WTC11 (cell line): ENCODE measurements around the gene ESCO1. TPM values are rescaled to one million over a fixed set of nuclear protein-coding genes. Genes with fewer than 3 reads are reported as not detected.

Experiments
- ATAC-seq: fragments of 200-7000 bp; cut with Tn5 transposase; 2 replicates; pipeline ENCODE4 v1.10.0; 2021; ENCODE audit warnings: mild to moderate bottlenecking, moderate library complexity
- CTCF ChIA-PET: fragments of 300-600 bp; sonication (Branson Sonifier 250); formaldehyde crosslinking; loops from one replicate; lab custom pipeline; 2021; ENCODE audit warnings: antibody characterized with exemption; lab: Charles Lee
- POLR2A ChIA-PET: fragments of 350-600 bp; sonication (Branson Sonifier 250); formaldehyde crosslinking; loops from one replicate; lab custom pipeline; 2021; ENCODE audit warnings: antibody characterized with exemption; lab: Charles Lee
- DNase-seq: peaks from one replicate; pipeline ENCODE4 v3.0.0; 2021; ENCODE audit warnings: low spot score
- H3K27ac Mint-ChIP-seq: 2 replicates; pipeline ENCODE4 v1.8.0; 2021; ENCODE audit warnings: mixed read lengths
- H3K27me3 Mint-ChIP-seq: 2 replicates; pipeline ENCODE4 v1.8.0; 2021; ENCODE audit warnings: low read depth, mild to moderate bottlenecking, moderate library complexity, mixed read lengths
- H3K36me3 Mint-ChIP-seq: 2 replicates; pipeline ENCODE4 v1.8.0; 2021; ENCODE audit warnings: mixed read lengths
- H3K4me1 Mint-ChIP-seq: 2 replicates; pipeline ENCODE4 v1.8.0; 2022; ENCODE audit warnings: mixed read lengths
- H3K4me3 Mint-ChIP-seq: 2 replicates; pipeline ENCODE4 v1.8.0; 2021; ENCODE audit warnings: mild to moderate bottlenecking, moderate library complexity, mixed read lengths
- H3K9me3 Mint-ChIP-seq: 2 replicates; pipeline ENCODE4 v1.8.0; 2021; ENCODE audit warnings: mixed read lengths
- CBFB ChIP-seq: sonication (generic); formaldehyde crosslinking; IDR thresholded peaks from 2 replicates; pipeline ENCODE4 v1.8.1; 2022; ENCODE audit warnings: mild to moderate bottlenecking, low read depth, missing genetic modification reagents
- FOXP1 ChIP-seq: sonication (generic); formaldehyde crosslinking; IDR thresholded peaks from 2 replicates; pipeline ENCODE4 v1.8.0; 2022; ENCODE audit warnings: missing genetic modification reagents, mild to moderate bottlenecking, moderate library complexity, borderline replicate concordance
- HMGA2 ChIP-seq: fragments of 250-450 bp; sonication (Bioruptor Pico); IDR thresholded peaks from 2 replicates; pipeline ENCODE4 v1.4.0; 2021; ENCODE audit warnings: mild to moderate bottlenecking, moderate library complexity
- IRF2 ChIP-seq: sonication (generic); formaldehyde crosslinking; IDR thresholded peaks from 2 replicates; pipeline ENCODE4 v1.8.0; 2022; ENCODE audit warnings: low read depth, missing genetic modification reagents, borderline replicate concordance
- MXD4 ChIP-seq: fragments of 250-450 bp; sonication (Bioruptor Pico); IDR thresholded peaks from 2 replicates; pipeline ENCODE4 v1.8.0; 2021; ENCODE audit warnings: mild to moderate bottlenecking, moderate library complexity, borderline replicate concordance
- MYBL2 ChIP-seq: sonication (generic); formaldehyde crosslinking; IDR thresholded peaks from 2 replicates; pipeline ENCODE4 v1.8.1; 2023; ENCODE audit warnings: mild to moderate bottlenecking, moderate library complexity, missing genetic modification reagents
- NFE2L1 ChIP-seq: sonication (generic); formaldehyde crosslinking; IDR thresholded peaks from 2 replicates; pipeline ENCODE4 v1.8.1; 2023; ENCODE audit warnings: missing genetic modification reagents
- NR2C2 ChIP-seq: sonication (generic); formaldehyde crosslinking; IDR thresholded peaks from 2 replicates; pipeline ENCODE4 v1.8.0; 2022; ENCODE audit warnings: mild to moderate bottlenecking, missing genetic modification reagents
- NR3C1 ChIP-seq: sonication (generic); formaldehyde crosslinking; conservative IDR thresholded peaks from 2 replicates; pipeline ENCODE4 v1.8.1; 2023; ENCODE audit warnings: low read depth, mild to moderate bottlenecking, missing genetic modification reagents
- RELA ChIP-seq: sonication (generic); formaldehyde crosslinking; IDR thresholded peaks from 2 replicates; pipeline ENCODE4 v1.8.1; 2022; ENCODE audit warnings: missing genetic modification reagents, mild to moderate bottlenecking, borderline replicate concordance
- SOX15 ChIP-seq: fragments of 250-450 bp; sonication (Bioruptor Pico); IDR thresholded peaks from 2 replicates; pipeline ENCODE4 v1.9.0; 2021; ENCODE audit warnings: mild to moderate bottlenecking
- ZNF263 ChIP-seq: sonication (generic); formaldehyde crosslinking; IDR thresholded peaks from 2 replicates; pipeline ENCODE4 v1.8.1; 2022; ENCODE audit warnings: low read depth, mild to moderate bottlenecking, moderate library complexity, missing genetic modification reagents
- total RNA-seq: library from RNA; stranded (reverse); gene quantifications from 3 replicates; pipeline ENCODE4 v1.2.3, GENCODE V29; 2021
- TF ChIP-seq, protein P1 (sequence below): fragments of 250-450 bp; sonication (Bioruptor Pico); IDR thresholded peaks from 2 replicates; pipeline ENCODE4 v1.9.0; 2021; ENCODE audit warnings: moderate library complexity, mild to moderate bottlenecking, inconsistent platforms, borderline replicate concordance
- TF ChIP-seq, protein P2 (sequence below): sonication (generic); formaldehyde crosslinking; IDR thresholded peaks from 2 replicates; pipeline ENCODE4 v1.8.1; 2023; ENCODE audit warnings: mild to moderate bottlenecking, missing genetic modification reagents, moderate library complexity
- TF ChIP-seq, protein P3 (sequence below): sonication (generic); formaldehyde crosslinking; IDR thresholded peaks from 2 replicates; pipeline ENCODE4 v1.8.1; 2023; ENCODE audit warnings: mild to moderate bottlenecking, moderate library complexity, missing genetic modification reagents
- TF ChIP-seq, protein P4 (sequence below): sonication (generic); formaldehyde crosslinking; IDR thresholded peaks from 2 replicates; pipeline ENCODE4 v1.8.1; 2023; ENCODE audit warnings: mild to moderate bottlenecking, missing genetic modification reagents
- TF ChIP-seq, protein P5 (sequence below): sonication (generic); formaldehyde crosslinking; IDR thresholded peaks from 2 replicates; pipeline ENCODE4 v1.8.1; 2022; ENCODE audit warnings: low read depth, missing genetic modification reagents, borderline replicate concordance
- TF ChIP-seq, protein P6 (sequence below): sonication (generic); formaldehyde crosslinking; IDR thresholded peaks from 2 replicates; pipeline ENCODE4 v1.8.1; 2022; ENCODE audit warnings: mild to moderate bottlenecking, missing genetic modification reagents, moderate library complexity, borderline replicate concordance
- TF ChIP-seq, protein P7 (sequence below): sonication (generic); formaldehyde crosslinking; IDR thresholded peaks from 2 replicates; pipeline ENCODE4 v1.8.1; 2022; ENCODE audit warnings: mild to moderate bottlenecking, moderate library complexity, missing genetic modification reagents
- TF ChIP-seq, protein P8 (sequence below): sonication (generic); formaldehyde crosslinking; IDR thresholded peaks from 2 replicates; pipeline ENCODE4 v1.8.1; 2023; ENCODE audit warnings: mild to moderate bottlenecking, missing genetic modification reagents, moderate library complexity

The ESCO1 gene
- total RNA-seq, 1 experiment from 2014 or later, result 46.5 TPM

DNA sequence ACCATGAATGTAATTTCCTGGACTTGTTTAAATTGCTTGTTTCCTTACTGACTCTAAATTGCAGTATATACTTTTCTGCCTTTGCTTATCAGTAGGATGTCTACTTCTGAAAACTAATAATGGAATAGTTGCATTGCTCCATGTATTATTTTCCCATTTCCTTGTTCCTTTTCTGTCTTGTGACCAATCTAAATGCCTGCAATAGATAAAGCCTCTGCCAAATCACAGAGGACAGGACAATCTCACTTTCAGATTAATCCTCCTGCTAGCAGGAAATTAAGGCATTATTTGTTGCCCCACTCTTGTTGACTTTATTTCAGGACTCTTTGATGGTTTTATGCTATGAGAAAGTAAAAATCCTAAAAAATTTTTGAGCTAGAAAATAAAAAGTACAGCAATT is 4.7 kb upstream of the ESCO1 start:
- no peak for DNase-seq
- no peak for TF ChIP-seq NR3C1
- TF ChIP-seq FOXP1 (CRISPR knock-in tag), result no peak
- TF ChIP-seq, protein P1, sequence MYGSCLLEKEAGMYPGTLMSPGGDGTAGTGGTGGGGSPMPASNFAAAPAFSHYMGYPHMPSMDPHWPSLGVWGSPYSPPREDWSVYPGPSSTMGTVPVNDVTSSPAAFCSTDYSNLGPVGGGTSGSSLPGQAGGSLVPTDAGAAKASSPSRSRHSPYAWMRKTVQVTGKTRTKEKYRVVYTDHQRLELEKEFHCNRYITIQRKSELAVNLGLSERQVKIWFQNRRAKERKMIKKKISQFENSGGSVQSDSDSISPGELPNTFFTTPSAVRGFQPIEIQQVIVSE (CRISPR knock-in tag), result no peak
- TF ChIP-seq RELA (CRISPR knock-in tag), result no peak
- TF ChIP-seq ZNF263 (CRISPR knock-in tag), result no peak
- TF ChIP-seq, protein P2, sequence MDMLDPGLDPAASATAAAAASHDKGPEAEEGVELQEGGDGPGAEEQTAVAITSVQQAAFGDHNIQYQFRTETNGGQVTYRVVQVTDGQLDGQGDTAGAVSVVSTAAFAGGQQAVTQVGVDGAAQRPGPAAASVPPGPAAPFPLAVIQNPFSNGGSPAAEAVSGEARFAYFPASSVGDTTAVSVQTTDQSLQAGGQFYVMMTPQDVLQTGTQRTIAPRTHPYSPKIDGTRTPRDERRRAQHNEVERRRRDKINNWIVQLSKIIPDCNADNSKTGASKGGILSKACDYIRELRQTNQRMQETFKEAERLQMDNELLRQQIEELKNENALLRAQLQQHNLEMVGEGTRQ (CRISPR knock-in tag), result no peak
- TF ChIP-seq, protein P3, sequence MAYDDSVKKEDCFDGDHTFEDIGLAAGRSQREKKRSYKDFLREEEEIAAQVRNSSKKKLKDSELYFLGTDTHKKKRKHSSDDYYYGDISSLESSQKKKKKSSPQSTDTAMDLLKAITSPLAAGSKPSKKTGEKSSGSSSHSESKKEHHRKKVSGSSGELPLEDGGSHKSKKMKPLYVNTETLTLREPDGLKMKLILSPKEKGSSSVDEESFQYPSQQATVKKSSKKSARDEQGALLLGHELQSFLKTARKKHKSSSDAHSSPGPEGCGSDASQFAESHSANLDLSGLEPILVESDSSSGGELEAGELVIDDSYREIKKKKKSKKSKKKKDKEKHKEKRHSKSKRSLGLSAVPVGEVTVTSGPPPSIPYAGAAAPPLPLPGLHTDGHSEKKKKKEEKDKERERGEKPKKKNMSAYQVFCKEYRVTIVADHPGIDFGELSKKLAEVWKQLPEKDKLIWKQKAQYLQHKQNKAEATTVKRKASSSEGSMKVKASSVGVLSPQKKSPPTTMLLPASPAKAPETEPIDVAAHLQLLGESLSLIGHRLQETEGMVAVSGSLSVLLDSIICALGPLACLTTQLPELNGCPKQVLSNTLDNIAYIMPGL (CRISPR knock-in tag), result no peak
- no peak for TF ChIP-seq IRF2
- Mint-ChIP-seq H3K36me3 (no peaks in the 10 kb centered on the region), H3K4me1 (peaks cover 2% of the 10 kb centered on the region; the same call in 1 of the 2 replicates), H3K27me3 (peaks cover 11% of the 10 kb centered on the region), H3K4me3 (no peak overlapping the region), H3K27ac (no peak overlapping the region), H3K9me3 (no peaks in the 10 kb centered on the region)
- ATAC-seq, result no peak
- POLR2A ChIA-PET, result no interaction called here
- CTCF ChIA-PET, result no interaction called here

DNA sequence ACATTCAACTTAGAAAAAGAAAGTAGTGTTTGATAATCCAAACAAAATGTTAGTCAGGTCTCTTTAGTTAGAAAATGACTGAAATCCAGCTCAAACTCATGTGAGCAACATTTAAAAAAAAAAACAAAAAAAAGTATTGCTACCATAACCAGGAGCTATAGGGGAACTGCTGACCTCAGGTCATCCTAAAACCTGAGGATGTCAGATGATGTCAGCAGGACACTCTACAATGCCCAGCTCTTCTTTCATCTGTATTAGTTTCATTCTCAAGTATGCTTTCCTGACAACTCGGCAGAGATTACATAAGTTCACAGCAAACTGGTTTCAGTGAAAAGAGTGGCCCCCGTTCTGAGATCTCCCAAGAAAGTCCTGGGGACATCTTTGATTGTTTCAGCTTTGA is 4.2 kb upstream of the ESCO1 start:
- POLR2A ChIA-PET, result no interaction called here
- Mint-ChIP-seq H3K4me1 (peaks cover 2% of the 10 kb centered on the region; the same call in 1 of the 2 replicates), H3K27ac (no peak overlapping the region), H3K36me3 (no peaks in the 10 kb centered on the region), H3K9me3 (no peaks in the 10 kb centered on the region), H3K27me3 (peaks cover 11% of the 10 kb centered on the region), H3K4me3 (no peak overlapping the region)
- DNase-seq (no peak), ATAC-seq (no peak)
- TF ChIP-seq, protein P2 (CRISPR knock-in tag), result no peak
- CTCF ChIA-PET, result no interaction called here

DNA sequence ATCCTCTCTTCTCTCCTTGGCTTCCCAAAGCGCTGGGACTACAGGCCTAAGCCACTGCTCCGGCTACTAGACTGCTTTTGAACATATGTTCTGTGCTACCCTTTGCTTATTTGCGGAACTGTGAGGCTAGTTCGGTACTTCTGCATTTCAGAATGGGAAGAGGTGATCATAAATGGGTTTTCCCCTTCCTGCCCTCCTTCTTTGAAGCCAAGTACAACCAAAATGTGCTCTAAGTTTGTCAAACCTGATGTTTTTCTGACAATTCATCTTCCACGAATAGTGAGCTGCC is 1.7 kb upstream of the ESCO1 start:
- peaks cover 11% of the 10 kb centered on the region for H3K27me3 Mint-ChIP-seq
- no peaks in the 10 kb centered on the region for H3K9me3 Mint-ChIP-seq
- ChIA-PET CTCF (interaction anchor here (4.1 kb wide), 1 partner anchor 9 kb away, joined by 86 read pairs; the partner anchor contains the start of gene SNRPD1), POLR2A (interaction anchor here (1.3 kb wide), 1 partner anchor 10 kb away, joined by 8 read pairs; the partner anchor contains the start of gene SNRPD1)
- DNase-seq (no peak), ATAC-seq (no peak)
- H3K4me3 Mint-ChIP-seq, result peak overlapping the region; percentile 45
- peaks cover 14% of the 10 kb centered on the region for H3K4me1 Mint-ChIP-seq
- H3K36me3 Mint-ChIP-seq, result no peaks in the 10 kb centered on the region
- H3K27ac Mint-ChIP-seq, result no peak overlapping the region
- TF ChIP-seq HMGA2 (CRISPR knock-in tag), result no peak
- TF ChIP-seq, protein P4, sequence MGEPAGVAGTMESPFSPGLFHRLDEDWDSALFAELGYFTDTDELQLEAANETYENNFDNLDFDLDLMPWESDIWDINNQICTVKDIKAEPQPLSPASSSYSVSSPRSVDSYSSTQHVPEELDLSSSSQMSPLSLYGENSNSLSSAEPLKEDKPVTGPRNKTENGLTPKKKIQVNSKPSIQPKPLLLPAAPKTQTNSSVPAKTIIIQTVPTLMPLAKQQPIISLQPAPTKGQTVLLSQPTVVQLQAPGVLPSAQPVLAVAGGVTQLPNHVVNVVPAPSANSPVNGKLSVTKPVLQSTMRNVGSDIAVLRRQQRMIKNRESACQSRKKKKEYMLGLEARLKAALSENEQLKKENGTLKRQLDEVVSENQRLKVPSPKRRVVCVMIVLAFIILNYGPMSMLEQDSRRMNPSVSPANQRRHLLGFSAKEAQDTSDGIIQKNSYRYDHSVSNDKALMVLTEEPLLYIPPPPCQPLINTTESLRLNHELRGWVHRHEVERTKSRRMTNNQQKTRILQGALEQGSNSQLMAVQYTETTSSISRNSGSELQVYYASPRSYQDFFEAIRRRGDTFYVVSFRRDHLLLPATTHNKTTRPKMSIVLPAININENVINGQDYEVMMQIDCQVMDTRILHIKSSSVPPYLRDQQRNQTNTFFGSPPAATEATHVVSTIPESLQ (CRISPR knock-in tag), result no peak
- TF ChIP-seq, protein P5, sequence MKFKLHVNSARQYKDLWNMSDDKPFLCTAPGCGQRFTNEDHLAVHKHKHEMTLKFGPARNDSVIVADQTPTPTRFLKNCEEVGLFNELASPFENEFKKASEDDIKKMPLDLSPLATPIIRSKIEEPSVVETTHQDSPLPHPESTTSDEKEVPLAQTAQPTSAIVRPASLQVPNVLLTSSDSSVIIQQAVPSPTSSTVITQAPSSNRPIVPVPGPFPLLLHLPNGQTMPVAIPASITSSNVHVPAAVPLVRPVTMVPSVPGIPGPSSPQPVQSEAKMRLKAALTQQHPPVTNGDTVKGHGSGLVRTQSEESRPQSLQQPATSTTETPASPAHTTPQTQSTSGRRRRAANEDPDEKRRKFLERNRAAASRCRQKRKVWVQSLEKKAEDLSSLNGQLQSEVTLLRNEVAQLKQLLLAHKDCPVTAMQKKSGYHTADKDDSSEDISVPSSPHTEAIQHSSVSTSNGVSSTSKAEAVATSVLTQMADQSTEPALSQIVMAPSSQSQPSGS (CRISPR knock-in tag), result no peak
- TF ChIP-seq NFE2L1 (CRISPR knock-in tag), result no peak
- TF ChIP-seq, protein P6, sequence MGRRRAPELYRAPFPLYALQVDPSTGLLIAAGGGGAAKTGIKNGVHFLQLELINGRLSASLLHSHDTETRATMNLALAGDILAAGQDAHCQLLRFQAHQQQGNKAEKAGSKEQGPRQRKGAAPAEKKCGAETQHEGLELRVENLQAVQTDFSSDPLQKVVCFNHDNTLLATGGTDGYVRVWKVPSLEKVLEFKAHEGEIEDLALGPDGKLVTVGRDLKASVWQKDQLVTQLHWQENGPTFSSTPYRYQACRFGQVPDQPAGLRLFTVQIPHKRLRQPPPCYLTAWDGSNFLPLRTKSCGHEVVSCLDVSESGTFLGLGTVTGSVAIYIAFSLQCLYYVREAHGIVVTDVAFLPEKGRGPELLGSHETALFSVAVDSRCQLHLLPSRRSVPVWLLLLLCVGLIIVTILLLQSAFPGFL (CRISPR knock-in tag), result no peak
- TF ChIP-seq CBFB (CRISPR knock-in tag), result no peak
- no peak for TF ChIP-seq MYBL2
- TF ChIP-seq, protein P7, sequence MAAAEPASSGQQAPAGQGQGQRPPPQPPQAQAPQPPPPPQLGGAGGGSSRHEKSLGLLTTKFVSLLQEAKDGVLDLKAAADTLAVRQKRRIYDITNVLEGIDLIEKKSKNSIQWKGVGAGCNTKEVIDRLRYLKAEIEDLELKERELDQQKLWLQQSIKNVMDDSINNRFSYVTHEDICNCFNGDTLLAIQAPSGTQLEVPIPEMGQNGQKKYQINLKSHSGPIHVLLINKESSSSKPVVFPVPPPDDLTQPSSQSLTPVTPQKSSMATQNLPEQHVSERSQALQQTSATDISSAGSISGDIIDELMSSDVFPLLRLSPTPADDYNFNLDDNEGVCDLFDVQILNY (CRISPR knock-in tag), result no peak
- TF ChIP-seq NR3C1, result no peak
- TF ChIP-seq, protein P8, sequence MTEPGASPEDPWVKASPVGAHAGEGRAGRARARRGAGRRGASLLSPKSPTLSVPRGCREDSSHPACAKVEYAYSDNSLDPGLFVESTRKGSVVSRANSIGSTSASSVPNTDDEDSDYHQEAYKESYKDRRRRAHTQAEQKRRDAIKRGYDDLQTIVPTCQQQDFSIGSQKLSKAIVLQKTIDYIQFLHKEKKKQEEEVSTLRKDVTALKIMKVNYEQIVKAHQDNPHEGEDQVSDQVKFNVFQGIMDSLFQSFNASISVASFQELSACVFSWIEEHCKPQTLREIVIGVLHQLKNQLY (CRISPR knock-in tag), result no peak
- no peak for TF ChIP-seq SOX15 (CRISPR knock-in tag)
- TF ChIP-seq NR2C2 (CRISPR knock-in tag), result no peak
- TF ChIP-seq FOXP1 (CRISPR knock-in tag), result no peak
- no peak for TF ChIP-seq MXD4 (CRISPR knock-in tag)
